Measurements from ENCODE around the gene PDE6D.

The PDE6D gene

DNA sequence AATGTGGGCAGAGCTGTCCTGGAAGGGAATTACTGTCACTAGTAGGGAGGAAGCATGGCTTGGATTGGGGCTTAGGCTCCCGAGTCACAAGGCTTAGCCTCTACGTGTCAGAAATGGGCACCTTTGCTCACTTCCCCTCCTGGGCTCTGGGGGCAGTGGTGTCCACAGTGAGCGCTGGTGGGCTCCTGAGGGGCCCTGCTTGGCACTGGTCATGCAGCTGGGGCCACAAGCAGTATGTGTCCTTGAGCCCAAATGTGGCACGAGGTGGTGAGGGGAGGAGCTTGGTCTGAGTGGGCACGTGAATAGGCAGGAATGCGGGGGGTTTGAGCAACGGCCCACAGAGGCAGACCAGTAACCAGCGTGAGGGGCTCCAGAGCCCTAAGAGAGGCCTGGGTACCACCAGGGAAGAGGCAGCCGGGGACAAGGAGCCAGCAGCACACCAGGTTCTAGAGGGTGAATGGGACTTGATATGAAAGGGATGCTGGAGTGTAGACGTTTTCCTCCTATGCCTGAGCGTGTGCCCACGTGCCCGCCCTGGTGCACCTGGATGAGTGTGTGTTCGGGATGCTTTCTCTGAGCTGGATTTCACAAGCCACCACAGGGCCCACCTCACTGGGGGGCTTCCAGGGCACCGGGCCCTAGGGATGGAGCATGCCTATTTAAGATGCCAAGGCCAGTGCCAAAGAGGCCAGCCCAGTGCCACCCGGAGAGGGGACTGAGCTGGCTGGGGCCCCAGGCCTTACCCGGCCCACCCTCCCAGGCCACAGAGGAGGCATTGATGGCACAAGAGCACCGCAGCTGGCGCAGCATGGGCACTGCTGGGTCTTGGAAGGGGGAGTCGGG lies 95.5 kb downstream of the PDE6D start:
- TF ChIP-seq POLR2AphosphoS5 (IDR thresholded peaks at IDR 0.05; ENCODE audit: low read depth, low read length) (no peak), TAF1 (IDR thresholded peaks at IDR 0.05; ENCODE audit: low read depth, low read length) (no peak), POLR2A (IDR thresholded peaks at IDR 0.05; ENCODE audit: low read depth, low read length) (no peak), POU2F2 (IDR thresholded peaks at IDR 0.05; ENCODE audit: low read depth, low read length) (no peak), PAX5 (IDR thresholded peaks at IDR 0.05; ENCODE audit: insufficient read depth, low read length, severe bottlenecking) (no peak), SPI1 (IDR thresholded peaks at IDR 0.05; ENCODE audit: low read depth, low read length) (peak; percentile 52)
- DNase-seq (ENCODE audit: insufficient read length, low spot score) (no peak), FAIRE-seq (no peak)

GRCh38 chr2:231684314-231685223 lies 96.5 kb downstream of the PDE6D start:
- FAIRE-seq: no peak
- DNase-seq (ENCODE audit: insufficient read length, low spot score): no peak
- TF ChIP-seq PAX5 (IDR thresholded peaks at IDR 0.05; ENCODE audit: insufficient read depth, low read length, severe bottlenecking) (no peak), TAF1 (IDR thresholded peaks at IDR 0.05; ENCODE audit: low read depth, low read length) (no peak), POU2F2 (IDR thresholded peaks at IDR 0.05; ENCODE audit: low read depth, low read length) (no peak), SPI1 (IDR thresholded peaks at IDR 0.05; ENCODE audit: low read depth, low read length) (no peak), POLR2AphosphoS5 (IDR thresholded peaks at IDR 0.05; ENCODE audit: low read depth, low read length) (no peak), POLR2A (IDR thresholded peaks at IDR 0.05; ENCODE audit: low read depth, low read length) (no peak)

GRCh38 chr2:231683292-231684235 lies 97.5 kb downstream of the PDE6D start:
- no peak for TF ChIP-seq POLR2AphosphoS5 (IDR thresholded peaks at IDR 0.05; ENCODE audit: low read depth, low read length)
- TF ChIP-seq POU2F2 (IDR thresholded peaks at IDR 0.05; ENCODE audit: low read depth, low read length): no peak
- TF ChIP-seq POLR2A (IDR thresholded peaks at IDR 0.05; ENCODE audit: low read depth, low read length): no peak
- TF ChIP-seq PAX5 (IDR thresholded peaks at IDR 0.05; ENCODE audit: insufficient read depth, low read length, severe bottlenecking): no peak
- TF ChIP-seq SPI1 (IDR thresholded peaks at IDR 0.05; ENCODE audit: low read depth, low read length): no peak
- no peak for DNase-seq (ENCODE audit: insufficient read length, low spot score)
- no peak for FAIRE-seq

DNA sequence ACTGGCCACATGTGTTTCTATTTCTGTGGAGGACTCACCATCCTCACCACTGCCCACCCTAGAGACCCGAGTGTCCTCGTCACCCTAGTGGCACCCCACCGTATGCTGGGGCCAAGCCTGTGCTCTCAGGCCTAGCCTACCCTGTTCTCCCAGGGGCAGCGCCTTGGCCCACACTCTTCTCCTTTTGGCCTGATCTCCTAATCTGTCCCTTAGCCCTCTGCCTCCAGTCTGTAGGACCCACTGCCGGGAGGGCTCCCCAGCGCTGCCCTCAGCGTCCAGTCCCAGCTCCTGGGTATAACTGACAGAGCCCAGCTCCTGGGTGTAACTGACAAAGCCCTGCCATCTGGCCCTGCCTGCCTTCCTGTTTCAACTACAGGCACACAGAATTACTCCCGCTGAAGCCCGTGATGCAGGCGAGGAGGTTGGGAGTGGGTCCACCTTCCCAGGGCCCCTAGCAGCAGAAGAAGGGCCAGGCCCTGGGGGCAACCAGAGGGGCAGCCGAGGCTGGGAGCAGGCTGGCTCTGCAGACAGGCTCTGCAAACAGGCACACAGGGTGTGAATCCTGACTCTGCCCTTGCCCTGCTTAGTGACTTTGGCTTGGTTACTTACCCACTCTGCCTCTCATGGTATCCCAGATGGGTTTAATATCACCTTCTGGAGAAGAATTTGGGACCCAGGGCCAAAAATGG lies 98.3 kb downstream of the PDE6D start:
- FAIRE-seq (no peak), DNase-seq (ENCODE audit: insufficient read length, low spot score) (no peak)
- TF ChIP-seq POLR2A (IDR thresholded peaks at IDR 0.05; ENCODE audit: low read depth, low read length) (no peak), POU2F2 (IDR thresholded peaks at IDR 0.05; ENCODE audit: low read depth, low read length) (no peak), PAX5 (IDR thresholded peaks at IDR 0.05; ENCODE audit: insufficient read depth, low read length, severe bottlenecking) (no peak), TAF1 (IDR thresholded peaks at IDR 0.05; ENCODE audit: low read depth, low read length) (no peak), SPI1 (IDR thresholded peaks at IDR 0.05; ENCODE audit: low read depth, low read length) (no peak), POLR2AphosphoS5 (IDR thresholded peaks at IDR 0.05; ENCODE audit: low read depth, low read length) (no peak)

All from GM12891 (cell line).